Neural cell (in vitro differentiated cells): ENCODE data around the gene CAMK2D. TPM values are rescaled to one million over a fixed set of nuclear protein-coding genes. Genes with fewer than 3 reads are reported as not detected.

Source experiments
- H2AFZ ChIP-seq: fragments of 200-600, 300-800 bp; sonication (generic), shearing (Covaris generic); 2 replicates; pipeline ENCODE4 v1.6.0; 2014; ENCODE audit warnings: low read depth, mild to moderate bottlenecking, antibody characterized with exemption, low read length, moderate library complexity
- H3F3A ChIP-seq: fragments of 200-600 bp; shearing (Covaris generic); 2 replicates; pipeline ENCODE4 v1.6.1; 2016; ENCODE audit warnings: mild to moderate bottlenecking, moderate library complexity, mixed read lengths, antibody characterized with exemption, low read length; ENCODE audit not compliant: insufficient read depth, poor library complexity, severe bottlenecking
- H3K27ac ChIP-seq: fragments of 200-600, 300-800 bp; sonication (generic), shearing (Covaris generic); 2 replicates; pipeline ENCODE4 v1.5.1; 2014; ENCODE audit warnings: mild to moderate bottlenecking, low read length, moderate library complexity
- H3K27me3 ChIP-seq: fragments of 300-800, 200-600 bp; sonication (generic), shearing (Covaris generic); 2 replicates; pipeline ENCODE4 v1.6.0; 2014; ENCODE audit warnings: mild to moderate bottlenecking, low read depth, low read length, moderate library complexity; ENCODE audit not compliant: insufficient read depth
- H3K36me3 ChIP-seq: fragments of 300-800, 200-600 bp; sonication (generic), shearing (Covaris generic); 2 replicates; pipeline ENCODE4 v1.5.1; 2014; ENCODE audit warnings: mild to moderate bottlenecking, antibody characterized with exemption, low read length, moderate library complexity; ENCODE audit not compliant: insufficient read depth
- H3K4me2 ChIP-seq: fragments of 300-800, 200-600 bp; sonication (generic), shearing (Covaris generic); 2 replicates; pipeline ENCODE4 v1.6.0; 2014; ENCODE audit warnings: mild to moderate bottlenecking, low read length
- H3K4me3 ChIP-seq: fragments of 300-800, 200-600 bp; sonication (generic), shearing (Covaris generic); 2 replicates; pipeline ENCODE4 v1.5.1; 2014; ENCODE audit warnings: mild to moderate bottlenecking, low read length, moderate library complexity
- H3K79me2 ChIP-seq: fragments of 200-600 bp; shearing (Covaris generic); replicated peaks from 2 replicates; pipeline ENCODE4 v1.6.0; 2014; ENCODE audit warnings: mild to moderate bottlenecking, low read length, moderate library complexity; ENCODE audit not compliant: insufficient read depth
- H3K9ac ChIP-seq: fragments of 300-800, 200-600 bp; sonication (generic), shearing (Covaris generic); 2 replicates; pipeline ENCODE4 v1.6.1; 2016; ENCODE audit warnings: mild to moderate bottlenecking, low read length, mixed read lengths
- H3K9me2 ChIP-seq: fragments of 200-600 bp; shearing (Covaris generic); 2 replicates; pipeline ENCODE4 v1.6.1; 2016; ENCODE audit warnings: mild to moderate bottlenecking, low read length, mixed read lengths; ENCODE audit not compliant: insufficient read depth
- H3K9me3 ChIP-seq: fragments of 200-600, 300-800 bp; sonication (generic), shearing (Covaris generic); 2 replicates; pipeline ENCODE4 v1.6.1; 2016; ENCODE audit warnings: mild to moderate bottlenecking, mixed run types, low read length, moderate library complexity, mixed read lengths
- H4K20me1 ChIP-seq: fragments of 200-600 bp; shearing (Covaris generic); 2 replicates; pipeline ENCODE4 v1.6.1; 2016; ENCODE audit warnings: mild to moderate bottlenecking, mixed run types; ENCODE audit not compliant: insufficient read depth
- EP300 ChIP-seq: fragments of 450-650 bp; conservative IDR thresholded peaks from 2 replicates; pipeline ENCODE4 v1.6.1; 2014; ENCODE audit warnings: antibody characterized with exemption, mild to moderate bottlenecking, moderate library complexity; ENCODE audit not compliant: poor library complexity, severe bottlenecking
- EZH2 ChIP-seq: fragments of 200-600, 300-800 bp; shearing (Covaris generic), sonication (generic); IDR thresholded peaks from 2 replicates; pipeline ENCODE4 v1.6.1; 2014; ENCODE audit warnings: antibody characterized with exemption, low read length, borderline replicate concordance, mild to moderate bottlenecking; ENCODE audit not compliant: insufficient read depth, poor library complexity, severe bottlenecking
- MXI1 ChIP-seq: fragments of 450-650 bp; conservative IDR thresholded peaks from 2 replicates; pipeline ENCODE4 v1.6.1; 2014; ENCODE audit warnings: antibody characterized with exemption, mild to moderate bottlenecking; ENCODE audit not compliant: poor library complexity, severe bottlenecking
- POLR2AphosphoS5 ChIP-seq: IDR thresholded peaks from 2 replicates; pipeline ENCODE4 v1.6.1; 2012
- RAD21 ChIP-seq: fragments of 450-650 bp; conservative IDR thresholded peaks from 2 replicates; pipeline ENCODE4 v1.6.1; 2014; ENCODE audit warnings: antibody characterized with exemption, mild to moderate bottlenecking, moderate library complexity
- SMC3 ChIP-seq: fragments of 450-650 bp; conservative IDR thresholded peaks from 2 replicates; pipeline ENCODE4 v1.6.1; 2014; ENCODE audit warnings: antibody characterized with exemption, mild to moderate bottlenecking, moderate library complexity; ENCODE audit not compliant: poor library complexity
- TAF1 ChIP-seq: IDR thresholded peaks from 2 replicates; pipeline ENCODE4 v1.6.1; 2012; ENCODE audit warnings: low read depth
- polyA plus RNA-seq: library from polyadenylated mRNA; depleted of rRNA; stranded (reverse); fragments of >200 nt; gene quantifications from 2 replicates; pipeline ENCODE4 v1.2.3, GENCODE V29; 2014
- TF ChIP-seq, protein P1 (sequence below): fragments of 450-650 bp; IDR thresholded peaks from 2 replicates; pipeline ENCODE4 v1.5.1; 2014; ENCODE audit warnings: antibody characterized with exemption, mild to moderate bottlenecking, moderate library complexity; ENCODE audit not compliant: poor library complexity, severe bottlenecking
- TF ChIP-seq, protein P2 (sequence below): IDR thresholded peaks from 2 replicates; pipeline ENCODE4 v1.6.1; 2012; ENCODE audit warnings: borderline replicate concordance

The CAMK2D gene
- polyA plus RNA-seq, 1 donor from 2014 or later: 27.1 TPM

DNA sequence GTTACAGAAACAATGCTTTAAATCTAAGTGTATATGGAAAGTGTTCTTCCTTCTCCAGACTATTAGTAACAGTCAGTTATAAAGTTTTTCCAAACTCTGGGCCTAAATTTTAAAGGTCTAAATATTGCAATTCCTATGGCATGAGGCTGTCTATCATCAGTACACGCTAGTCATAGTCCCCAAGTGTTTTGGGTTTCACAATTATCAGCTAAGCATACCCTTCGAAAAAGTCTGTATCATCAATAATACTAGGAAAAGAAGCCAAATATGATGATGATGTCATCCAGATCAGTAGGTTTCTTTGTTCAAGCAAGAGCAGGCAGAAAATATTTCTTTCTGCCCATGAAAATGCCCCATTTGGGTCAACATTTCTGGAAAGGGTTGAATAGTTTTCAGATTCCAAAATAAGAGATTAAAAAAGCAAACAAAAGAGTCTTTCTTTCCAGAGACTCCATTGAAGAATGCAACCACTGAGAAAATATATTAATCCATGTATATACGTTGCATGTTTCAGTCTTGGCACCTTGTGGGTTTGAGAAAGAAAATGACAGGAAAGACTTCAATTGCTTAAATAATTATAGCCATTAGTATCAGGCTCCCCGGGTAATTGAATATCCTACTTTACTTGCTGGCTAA, 173.8 kb downstream of the CAMK2D start:
- no peaks in the 10 kb centered on the region for H3K79me2 ChIP-seq
- no peak overlapping the region for H3K27ac ChIP-seq
- no peak overlapping the region for H3K4me2 ChIP-seq
- no peaks in the 10 kb centered on the region for H3K27me3 ChIP-seq
- TF ChIP-seq EZH2: no peak
- no peaks in the 10 kb centered on the region for H3K36me3 ChIP-seq
- H2AFZ ChIP-seq: no peak overlapping the region
- H3K9ac ChIP-seq: no peak overlapping the region
- no peaks in the 10 kb centered on the region for H3F3A ChIP-seq
- no peaks in the 10 kb centered on the region for H3K9me3 ChIP-seq
- H4K20me1 ChIP-seq: no peaks in the 10 kb centered on the region
- H3K4me3 ChIP-seq: no peak overlapping the region
- H3K9me2 ChIP-seq: no peaks in the 10 kb centered on the region

DNA sequence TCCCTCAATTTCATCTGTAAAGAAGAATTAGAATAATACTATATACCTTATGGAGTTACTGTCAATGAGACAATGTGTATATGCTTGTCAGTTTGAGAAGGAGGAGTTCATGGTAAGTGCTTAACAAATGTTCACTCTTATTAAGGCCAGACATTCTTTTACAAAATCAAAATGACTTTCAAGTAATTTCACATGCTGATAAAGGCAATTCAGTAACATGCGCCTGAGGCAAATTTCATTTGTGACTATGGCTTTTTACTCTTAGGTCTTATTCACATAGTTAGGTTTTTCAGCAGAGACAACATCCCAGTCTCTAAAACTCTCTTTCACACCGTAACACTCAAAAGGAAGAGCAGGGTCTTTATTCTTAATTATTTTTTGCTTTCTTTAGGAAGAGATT, 174.4 kb downstream of the CAMK2D start:
- H3K79me2 ChIP-seq: no peaks in the 10 kb centered on the region
- H3K27ac ChIP-seq: no peak overlapping the region
- no peak overlapping the region for H3K4me3 ChIP-seq
- no peak overlapping the region for H2AFZ ChIP-seq
- H3F3A ChIP-seq: no peaks in the 10 kb centered on the region
- H3K9ac ChIP-seq: no peak overlapping the region
- TF ChIP-seq EP300 (no peak), SMC3 (no peak), MXI1 (no peak)
- TF ChIP-seq, protein P1, sequence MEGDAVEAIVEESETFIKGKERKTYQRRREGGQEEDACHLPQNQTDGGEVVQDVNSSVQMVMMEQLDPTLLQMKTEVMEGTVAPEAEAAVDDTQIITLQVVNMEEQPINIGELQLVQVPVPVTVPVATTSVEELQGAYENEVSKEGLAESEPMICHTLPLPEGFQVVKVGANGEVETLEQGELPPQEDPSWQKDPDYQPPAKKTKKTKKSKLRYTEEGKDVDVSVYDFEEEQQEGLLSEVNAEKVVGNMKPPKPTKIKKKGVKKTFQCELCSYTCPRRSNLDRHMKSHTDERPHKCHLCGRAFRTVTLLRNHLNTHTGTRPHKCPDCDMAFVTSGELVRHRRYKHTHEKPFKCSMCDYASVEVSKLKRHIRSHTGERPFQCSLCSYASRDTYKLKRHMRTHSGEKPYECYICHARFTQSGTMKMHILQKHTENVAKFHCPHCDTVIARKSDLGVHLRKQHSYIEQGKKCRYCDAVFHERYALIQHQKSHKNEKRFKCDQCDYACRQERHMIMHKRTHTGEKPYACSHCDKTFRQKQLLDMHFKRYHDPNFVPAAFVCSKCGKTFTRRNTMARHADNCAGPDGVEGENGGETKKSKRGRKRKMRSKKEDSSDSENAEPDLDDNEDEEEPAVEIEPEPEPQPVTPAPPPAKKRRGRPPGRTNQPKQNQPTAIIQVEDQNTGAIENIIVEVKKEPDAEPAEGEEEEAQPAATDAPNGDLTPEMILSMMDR: no peak
- no peak overlapping the region for H3K4me2 ChIP-seq
- no peaks in the 10 kb centered on the region for H4K20me1 ChIP-seq
- H3K27me3 ChIP-seq: no peaks in the 10 kb centered on the region
- no peaks in the 10 kb centered on the region for H3K36me3 ChIP-seq
- no peaks in the 10 kb centered on the region for H3K9me2 ChIP-seq
- H3K9me3 ChIP-seq: no peaks in the 10 kb centered on the region

DNA sequence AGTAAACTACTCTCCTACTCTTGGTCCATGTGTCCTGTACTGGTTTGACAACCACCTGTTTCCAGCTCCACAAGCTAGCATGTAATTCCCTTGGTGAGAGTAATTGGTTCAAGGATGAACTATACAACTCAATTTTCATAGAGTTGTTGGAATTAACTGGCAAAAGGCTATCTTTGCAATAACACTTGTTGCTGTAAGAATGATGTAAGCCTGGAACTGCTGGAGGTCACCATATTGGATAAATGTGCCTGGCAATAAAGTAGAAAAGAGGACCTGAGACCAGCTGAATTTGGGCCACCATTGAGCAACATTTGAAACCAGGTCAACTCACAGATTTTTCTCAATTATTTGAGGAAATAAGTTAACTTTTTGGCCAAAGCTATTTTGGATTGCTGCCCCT, 175.5 kb downstream of the CAMK2D start:
- H3K9me2 ChIP-seq: no peaks in the 10 kb centered on the region
- no peaks in the 10 kb centered on the region for H3F3A ChIP-seq
- H3K4me3 ChIP-seq: no peak overlapping the region
- H3K9ac ChIP-seq: no peak overlapping the region
- TF ChIP-seq SMC3 (no peak), TAF1 (no peak), EZH2 (no peak), POLR2AphosphoS5 (no peak), EP300 (no peak), RAD21 (no peak), MXI1 (no peak)
- TF ChIP-seq, protein P1: no peak
- TF ChIP-seq, protein P2, sequence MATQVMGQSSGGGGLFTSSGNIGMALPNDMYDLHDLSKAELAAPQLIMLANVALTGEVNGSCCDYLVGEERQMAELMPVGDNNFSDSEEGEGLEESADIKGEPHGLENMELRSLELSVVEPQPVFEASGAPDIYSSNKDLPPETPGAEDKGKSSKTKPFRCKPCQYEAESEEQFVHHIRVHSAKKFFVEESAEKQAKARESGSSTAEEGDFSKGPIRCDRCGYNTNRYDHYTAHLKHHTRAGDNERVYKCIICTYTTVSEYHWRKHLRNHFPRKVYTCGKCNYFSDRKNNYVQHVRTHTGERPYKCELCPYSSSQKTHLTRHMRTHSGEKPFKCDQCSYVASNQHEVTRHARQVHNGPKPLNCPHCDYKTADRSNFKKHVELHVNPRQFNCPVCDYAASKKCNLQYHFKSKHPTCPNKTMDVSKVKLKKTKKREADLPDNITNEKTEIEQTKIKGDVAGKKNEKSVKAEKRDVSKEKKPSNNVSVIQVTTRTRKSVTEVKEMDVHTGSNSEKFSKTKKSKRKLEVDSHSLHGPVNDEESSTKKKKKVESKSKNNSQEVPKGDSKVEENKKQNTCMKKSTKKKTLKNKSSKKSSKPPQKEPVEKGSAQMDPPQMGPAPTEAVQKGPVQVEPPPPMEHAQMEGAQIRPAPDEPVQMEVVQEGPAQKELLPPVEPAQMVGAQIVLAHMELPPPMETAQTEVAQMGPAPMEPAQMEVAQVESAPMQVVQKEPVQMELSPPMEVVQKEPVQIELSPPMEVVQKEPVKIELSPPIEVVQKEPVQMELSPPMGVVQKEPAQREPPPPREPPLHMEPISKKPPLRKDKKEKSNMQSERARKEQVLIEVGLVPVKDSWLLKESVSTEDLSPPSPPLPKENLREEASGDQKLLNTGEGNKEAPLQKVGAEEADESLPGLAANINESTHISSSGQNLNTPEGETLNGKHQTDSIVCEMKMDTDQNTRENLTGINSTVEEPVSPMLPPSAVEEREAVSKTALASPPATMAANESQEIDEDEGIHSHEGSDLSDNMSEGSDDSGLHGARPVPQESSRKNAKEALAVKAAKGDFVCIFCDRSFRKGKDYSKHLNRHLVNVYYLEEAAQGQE: no peak
- no peaks in the 10 kb centered on the region for H3K27me3 ChIP-seq
- H2AFZ ChIP-seq: no peak overlapping the region
- H4K20me1 ChIP-seq: no peaks in the 10 kb centered on the region
- H3K4me2 ChIP-seq: no peak overlapping the region
- H3K79me2 ChIP-seq: no peaks in the 10 kb centered on the region
- H3K36me3 ChIP-seq: no peaks in the 10 kb centered on the region
- H3K9me3 ChIP-seq: no peaks in the 10 kb centered on the region
- no peak overlapping the region for H3K27ac ChIP-seq
